NAMALWA (cell line): ENCODE measurements around the gene ZSWIM8.
"Not testable (repeated sequence)": the region's sequence is repeated elsewhere in the genome, so short reads cannot be mapped to it uniquely, and the experiment has no call there.

ENCODE experiments used
- DNase-seq: peaks from one replicate; pipeline ENCODE4 v3.0.0-alpha.2; 2015; ENCODE audit warnings: low spot score

Gene ZSWIM8, protein sequence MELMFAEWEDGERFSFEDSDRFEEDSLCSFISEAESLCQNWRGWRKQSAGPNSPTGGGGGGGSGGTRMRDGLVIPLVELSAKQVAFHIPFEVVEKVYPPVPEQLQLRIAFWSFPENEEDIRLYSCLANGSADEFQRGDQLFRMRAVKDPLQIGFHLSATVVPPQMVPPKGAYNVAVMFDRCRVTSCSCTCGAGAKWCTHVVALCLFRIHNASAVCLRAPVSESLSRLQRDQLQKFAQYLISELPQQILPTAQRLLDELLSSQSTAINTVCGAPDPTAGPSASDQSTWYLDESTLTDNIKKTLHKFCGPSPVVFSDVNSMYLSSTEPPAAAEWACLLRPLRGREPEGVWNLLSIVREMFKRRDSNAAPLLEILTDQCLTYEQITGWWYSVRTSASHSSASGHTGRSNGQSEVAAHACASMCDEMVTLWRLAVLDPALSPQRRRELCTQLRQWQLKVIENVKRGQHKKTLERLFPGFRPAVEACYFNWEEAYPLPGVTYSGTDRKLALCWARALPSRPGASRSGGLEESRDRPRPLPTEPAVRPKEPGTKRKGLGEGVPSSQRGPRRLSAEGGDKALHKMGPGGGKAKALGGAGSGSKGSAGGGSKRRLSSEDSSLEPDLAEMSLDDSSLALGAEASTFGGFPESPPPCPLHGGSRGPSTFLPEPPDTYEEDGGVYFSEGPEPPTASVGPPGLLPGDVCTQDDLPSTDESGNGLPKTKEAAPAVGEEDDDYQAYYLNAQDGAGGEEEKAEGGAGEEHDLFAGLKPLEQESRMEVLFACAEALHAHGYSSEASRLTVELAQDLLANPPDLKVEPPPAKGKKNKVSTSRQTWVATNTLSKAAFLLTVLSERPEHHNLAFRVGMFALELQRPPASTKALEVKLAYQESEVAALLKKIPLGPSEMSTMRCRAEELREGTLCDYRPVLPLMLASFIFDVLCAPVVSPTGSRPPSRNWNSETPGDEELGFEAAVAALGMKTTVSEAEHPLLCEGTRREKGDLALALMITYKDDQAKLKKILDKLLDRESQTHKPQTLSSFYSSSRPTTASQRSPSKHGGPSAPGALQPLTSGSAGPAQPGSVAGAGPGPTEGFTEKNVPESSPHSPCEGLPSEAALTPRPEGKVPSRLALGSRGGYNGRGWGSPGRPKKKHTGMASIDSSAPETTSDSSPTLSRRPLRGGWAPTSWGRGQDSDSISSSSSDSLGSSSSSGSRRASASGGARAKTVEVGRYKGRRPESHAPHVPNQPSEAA (N-terminal part only)

DNA sequence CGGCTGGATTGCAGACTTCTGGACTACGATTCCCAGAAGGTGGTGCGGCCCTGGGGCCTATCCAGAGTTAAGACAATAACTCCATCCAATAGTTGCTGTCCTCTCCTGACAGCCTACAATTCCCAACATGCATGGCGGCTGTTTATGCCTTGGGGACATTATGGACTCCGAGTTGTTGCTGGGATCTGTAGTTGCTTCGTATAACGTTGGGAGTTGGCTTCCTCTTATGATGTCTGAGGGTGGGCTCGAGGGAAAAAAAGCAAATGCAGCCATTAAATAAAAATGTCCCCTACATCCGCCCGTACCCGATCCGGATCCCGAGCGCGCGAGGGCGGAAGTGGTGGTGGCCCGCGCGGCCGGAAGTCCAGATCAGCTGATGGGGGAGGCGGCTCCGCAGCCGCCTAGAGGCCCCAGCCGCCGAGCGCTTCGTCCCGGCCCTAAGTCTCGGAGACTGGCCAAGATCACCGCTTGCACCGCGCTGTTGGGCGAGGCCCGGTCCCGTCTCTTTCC, at the start of gene ZSWIM8:
ZSWIM8 (plus strand) TSS at position 396 of the 510 bp plus-strand sequence. CDS start 273 bp downstream, outside the sequence.
- DNase-seq, result peak; percentile 90

DNA sequence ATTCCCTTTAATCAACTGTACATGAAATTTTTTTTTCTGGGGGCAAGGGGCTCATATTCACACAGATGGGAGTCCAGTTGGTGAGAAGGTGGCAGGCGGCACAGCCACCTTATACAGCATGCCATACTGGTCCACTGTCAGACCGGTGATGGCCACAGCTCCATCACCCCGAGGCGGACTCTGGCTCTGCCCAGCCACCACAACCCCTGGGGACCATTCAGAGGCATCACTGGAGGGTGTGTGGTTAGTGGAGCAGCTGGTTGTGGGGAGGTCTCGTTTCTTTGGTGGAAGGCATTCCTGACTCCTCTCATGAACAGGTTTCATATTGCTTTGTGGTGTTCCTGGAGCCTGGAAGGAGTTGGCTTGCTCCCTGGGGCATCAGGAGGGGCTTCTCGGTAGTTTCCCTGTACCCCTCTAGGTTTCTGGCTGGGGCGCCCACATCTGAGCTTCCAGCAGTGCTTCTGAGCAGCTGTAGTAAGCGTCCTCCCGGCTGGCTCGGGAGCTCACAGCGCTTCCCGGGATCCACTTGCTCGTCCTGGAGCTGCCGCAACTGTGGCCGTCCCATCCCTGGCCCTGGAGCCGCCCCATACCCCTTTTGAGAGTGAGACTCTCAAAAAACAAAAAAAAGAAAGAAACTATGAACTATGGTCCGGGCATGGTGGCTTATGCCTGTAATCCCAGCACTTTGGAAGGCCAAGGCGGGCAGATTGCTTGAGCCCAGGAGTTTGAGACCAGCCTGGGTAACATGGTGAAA, 44.7 kb upstream of the ZSWIM8 start:
- not testable (repeated sequence) for DNase-seq

DNA sequence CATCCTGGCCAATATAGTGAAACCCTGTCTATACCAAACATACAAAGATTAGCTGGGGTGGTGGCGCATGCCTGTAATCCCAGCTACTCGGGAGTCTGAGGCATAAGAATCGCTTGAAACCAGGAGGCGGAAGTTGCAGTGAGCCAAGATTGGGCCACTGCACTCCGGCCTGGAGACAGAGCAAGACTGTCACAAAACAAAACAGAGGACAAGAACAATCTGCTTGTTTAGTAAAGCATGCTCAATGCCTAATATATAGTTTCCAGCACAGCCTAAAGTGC, 43.0 kb upstream of the ZSWIM8 start:
- DNase-seq, result no peak

DNA sequence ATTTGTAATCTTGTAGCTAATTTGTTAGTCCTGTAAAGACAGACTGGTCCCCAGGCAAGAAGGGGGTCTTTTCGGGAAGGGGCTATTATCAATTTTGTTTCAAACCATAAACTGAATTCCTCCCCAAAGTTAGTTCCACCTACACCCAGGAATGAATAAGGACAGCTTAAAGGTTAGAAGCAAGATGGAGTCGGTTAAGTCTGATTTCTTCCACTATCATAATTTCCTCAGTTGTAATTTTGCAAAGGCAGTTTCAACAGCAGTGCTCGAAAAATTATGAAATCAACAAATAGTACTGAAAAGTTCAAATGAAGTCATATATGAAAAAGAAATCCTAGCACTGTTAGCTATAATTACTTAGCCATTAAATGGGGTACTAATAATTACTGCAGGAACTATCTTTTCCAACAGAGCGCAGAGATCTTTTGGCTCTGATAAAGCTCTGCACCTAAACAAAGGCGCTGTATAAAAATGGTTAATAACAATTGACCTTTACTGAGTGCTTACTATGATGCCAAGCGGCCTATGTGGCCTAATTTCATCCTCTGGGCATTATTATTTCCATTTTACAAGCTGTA, 42.0 kb upstream of the ZSWIM8 start:
- DNase-seq, result no peak

DNA sequence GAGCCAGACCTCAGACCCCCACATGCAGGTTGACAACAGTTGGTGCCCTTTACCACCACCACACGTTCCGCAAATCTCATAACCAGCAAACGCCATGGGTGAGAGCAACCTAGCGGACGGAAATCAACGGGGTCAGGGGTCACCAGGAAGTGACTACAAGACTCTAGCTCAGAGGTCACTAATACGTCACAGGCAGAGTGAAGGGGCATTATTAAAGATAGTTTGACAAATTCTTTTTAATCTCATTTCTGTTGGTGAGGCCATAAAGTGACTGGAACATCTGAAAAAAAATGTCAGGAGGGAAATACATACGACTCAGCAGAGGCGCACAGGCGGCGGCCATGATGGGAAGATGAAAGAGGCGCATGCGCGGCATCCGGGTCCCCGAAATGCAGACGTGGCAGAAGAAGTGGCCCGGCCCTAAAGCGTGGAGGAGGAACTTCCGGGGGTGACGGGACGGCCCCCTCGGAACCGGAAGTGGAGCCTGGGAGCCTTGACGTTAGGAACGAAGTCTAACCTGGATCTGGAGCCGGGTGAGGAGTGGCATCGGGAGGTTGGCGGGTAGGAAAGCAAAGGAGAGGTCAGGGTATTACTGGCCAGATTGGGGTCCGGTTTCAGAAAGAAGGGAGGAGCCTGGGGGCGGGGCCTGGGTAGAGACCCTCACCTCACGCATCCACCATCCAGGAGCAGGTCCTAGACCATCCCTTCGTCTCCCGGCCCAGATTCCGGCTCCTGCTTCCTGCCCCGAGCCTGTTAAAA, 41.3 kb upstream of the ZSWIM8 start, which contains the start of gene SEC24C:
SEC24C (plus strand) TSS at position 468 of the 759 bp plus-strand sequence. CDS start 2,461 bp downstream, outside the sequence.
- peak; percentile 92 for DNase-seq

DNA sequence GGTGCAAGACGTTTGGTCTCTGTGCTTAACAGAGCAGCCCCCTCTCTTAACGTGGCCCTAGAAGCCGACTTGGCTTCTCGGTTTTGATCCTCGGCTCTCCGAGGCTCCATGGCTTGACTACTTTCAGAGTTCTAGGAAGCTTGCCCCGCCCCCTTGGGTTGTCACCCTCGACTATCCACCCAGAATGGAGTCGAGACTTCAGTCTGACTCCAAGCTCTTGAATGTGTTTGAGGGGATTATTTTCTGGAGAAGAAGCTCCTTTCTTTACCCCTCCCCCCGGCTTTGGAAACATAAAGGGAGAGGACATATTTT, 40.8 kb upstream of the ZSWIM8 start:
- DNase-seq, result peak; percentile 65

DNA sequence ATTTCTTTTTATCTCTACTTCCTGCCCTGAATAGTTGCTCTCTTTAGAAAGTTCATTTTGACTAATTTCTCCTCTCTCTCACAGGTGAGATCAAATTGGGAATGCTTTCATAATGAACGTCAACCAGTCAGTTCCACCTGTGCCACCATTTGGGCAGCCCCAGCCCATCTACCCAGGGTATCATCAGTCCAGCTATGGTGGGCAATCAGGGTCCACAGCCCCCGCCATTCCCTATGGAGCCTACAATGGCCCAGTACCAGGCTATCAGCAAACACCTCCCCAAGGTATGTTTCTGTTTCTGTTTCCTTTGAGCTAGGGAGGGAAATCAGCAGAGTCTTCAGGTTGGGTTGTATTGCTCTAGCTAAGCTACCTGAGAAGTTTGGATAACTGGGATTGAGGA, 38.7 kb upstream of the ZSWIM8 start:
- no peak for DNase-seq

DNA sequence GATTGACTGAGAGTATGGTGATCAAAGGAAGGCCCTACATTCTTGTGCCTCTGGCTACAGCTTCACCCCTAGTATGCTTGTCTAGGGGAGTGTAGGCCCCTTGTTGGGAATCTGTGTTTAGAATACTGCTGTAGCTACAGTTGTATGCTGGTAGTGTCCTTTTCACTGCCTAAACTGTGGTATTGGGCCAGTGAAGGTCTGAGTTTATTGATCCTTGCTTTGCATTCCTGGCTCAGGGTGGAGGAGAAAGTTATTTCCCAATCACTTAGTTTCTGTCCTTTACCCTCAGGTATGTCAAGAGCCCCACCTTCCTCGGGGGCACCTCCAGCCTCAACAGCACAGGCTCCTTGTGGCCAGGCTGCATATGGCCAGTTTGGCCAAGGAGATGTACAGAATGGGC, 34.6 kb upstream of the ZSWIM8 start:
- no peak for DNase-seq

DNA sequence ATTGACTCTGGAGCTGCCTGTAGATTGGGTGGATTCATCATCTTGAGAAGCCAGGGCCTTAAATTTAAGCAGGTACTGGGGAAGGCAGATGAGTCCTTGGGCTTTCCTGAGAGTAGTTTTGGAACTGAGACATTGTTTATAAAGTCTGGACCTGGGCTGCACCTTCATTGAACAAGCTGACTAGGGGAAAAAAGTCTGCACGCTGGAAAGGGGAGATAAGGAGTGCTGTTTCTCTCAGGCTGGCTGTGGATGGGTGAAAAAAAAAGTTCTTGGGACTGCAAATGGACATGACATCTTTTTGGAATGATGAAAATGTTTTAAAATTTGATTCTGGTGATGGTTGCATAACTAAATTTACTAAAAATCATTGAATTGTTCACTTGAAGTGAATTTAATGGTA, 29.2 kb upstream of the ZSWIM8 start:
- DNase-seq, result no peak

DNA sequence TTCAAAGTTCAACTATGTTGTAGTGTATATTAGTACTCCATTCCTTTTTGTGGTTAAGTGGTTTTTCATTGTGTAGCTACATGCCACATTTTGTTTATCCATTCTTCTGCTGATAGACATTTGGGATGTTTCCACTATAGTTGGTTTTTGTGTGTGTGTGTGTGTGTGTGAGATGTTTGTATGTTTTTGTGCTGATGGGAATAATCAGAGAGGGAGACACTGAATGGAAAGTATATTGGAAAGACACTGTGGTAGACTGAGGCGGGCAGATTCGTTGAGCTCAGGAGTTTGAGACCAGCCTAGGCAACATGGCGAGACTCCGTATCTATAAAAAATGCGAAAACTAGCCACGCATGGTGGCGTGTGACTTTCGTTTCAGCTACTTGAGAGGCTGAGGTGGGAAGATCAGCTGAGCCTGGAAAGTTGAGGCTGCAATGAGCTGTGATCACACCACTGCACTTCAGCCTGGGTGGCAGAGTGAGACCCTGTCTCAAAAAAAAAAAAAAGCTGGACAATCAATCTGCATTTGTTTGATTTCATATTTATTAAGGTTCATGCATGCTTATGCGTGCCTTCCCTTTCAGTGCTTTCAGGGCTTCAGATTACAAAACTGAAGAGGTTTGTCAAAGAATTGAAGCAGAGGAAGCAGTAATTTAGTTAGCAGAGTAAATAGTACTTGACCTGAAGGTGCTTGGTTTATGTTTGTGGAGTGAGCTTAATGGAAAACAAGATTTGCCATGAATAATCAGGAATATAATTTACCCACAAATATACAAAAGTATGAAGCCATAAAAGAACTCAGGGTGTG, 26.5 kb upstream of the ZSWIM8 start:
- DNase-seq, result no peak

DNA sequence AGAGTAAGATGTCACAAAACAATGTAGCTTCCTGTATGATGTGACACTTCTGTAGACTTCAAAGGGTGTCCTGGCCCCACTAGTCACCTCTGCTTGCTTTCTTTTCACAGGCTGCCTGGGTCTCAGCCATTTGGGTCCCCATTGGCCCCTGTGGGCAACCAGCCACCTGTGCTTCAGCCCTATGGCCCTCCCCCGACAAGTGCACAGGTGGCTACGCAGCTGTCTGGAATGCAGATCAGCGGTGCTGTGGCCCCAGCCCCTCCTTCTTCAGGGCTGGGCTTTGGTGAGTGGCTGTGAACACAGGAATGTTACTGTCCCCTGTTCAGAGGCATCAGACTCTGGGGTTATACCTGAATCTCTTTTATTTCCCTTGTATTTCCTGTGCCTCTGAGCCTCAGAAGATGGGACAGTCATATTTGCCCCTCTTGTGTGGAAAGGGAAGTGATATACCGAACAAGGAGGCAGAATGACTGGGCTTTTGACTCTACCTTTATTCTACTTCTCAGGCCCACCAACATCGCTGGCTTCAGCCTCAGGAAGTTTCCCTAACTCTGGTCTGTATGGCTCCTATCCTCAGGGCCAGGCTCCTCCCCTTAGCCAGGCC, 25.8 kb upstream of the ZSWIM8 start:
- peak; percentile 45 for DNase-seq

DNA sequence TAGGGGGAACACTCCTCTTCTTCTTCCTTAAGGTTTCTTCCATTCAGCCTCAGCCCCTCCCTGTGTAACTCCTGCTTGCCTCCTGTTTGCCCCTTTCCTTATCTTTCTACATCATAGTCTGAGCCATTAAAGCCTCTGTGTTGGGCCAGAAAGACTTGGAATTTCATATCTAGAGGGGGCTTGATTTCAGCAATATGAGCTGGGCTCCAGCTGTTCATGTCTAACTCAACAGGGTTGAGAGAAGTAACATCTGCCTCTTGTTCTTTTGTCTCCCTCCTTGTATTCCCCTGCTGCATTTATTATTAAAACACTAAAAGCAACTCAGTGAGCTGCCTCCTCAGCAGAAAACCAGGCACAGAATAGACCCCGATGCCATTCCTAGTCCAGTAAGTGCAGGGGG, 23.6 kb upstream of the ZSWIM8 start:
- no peak for DNase-seq

DNA sequence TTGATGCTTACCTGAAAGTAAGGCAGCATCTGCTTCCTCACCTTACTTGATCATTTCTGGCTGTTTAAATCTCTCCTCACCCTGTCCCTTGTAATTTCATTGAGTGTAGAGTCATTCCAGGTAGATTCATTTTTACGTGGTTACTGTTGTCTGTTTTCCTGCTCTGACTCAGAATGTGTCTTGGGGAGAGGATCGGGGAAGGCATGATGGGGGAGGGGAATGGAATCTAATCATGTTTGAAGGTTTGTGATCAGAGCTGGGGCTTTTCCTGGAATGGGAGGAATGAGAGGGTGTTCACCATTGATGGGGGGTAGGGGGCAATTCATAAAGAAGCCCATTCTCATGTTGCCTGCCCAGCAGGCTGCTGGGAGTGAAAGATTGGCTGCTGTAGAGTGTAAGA, 22.5 kb upstream of the ZSWIM8 start:
- no peak for DNase-seq

DNA sequence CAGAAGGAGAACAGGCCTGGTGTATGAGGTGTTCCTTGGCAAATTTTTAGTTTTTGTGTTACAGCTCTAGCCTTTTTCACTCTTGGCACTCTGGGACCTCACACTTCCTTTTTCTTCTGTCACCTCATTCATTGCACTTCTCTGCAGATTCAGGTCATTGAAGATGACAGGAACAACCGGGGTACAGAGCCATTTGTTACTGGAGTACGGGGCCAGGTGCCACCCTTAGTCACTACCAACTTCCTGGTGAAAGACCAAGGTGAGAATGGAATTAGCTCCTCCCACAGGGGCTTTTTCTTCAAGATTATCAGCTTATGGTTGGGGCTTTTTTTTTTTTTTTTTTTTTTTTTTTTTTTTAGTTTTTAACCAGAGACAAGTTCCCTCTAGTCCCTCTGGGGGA, 22.1 kb upstream of the ZSWIM8 start:
- DNase-seq, result no peak

DNA sequence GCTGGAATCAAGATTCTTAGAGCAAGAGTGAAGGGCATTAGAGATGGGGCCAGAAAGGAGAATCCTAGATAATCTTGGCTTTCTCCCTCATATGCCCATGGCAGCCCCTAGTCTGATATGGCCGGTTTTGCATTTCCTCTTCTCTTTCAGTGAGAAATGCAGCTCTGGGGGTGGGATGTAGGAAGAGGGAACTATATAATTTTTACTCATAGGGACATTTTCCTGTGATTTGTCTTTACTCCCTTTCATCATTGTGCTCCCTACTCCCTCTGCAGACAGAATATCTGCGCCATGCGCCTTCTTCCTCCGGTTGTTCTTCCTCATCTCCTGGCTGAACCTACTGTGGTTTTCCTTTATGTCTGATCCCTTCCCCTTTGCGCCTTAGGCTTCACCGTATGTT, 20.3 kb upstream of the ZSWIM8 start:
- no peak for DNase-seq

DNA sequence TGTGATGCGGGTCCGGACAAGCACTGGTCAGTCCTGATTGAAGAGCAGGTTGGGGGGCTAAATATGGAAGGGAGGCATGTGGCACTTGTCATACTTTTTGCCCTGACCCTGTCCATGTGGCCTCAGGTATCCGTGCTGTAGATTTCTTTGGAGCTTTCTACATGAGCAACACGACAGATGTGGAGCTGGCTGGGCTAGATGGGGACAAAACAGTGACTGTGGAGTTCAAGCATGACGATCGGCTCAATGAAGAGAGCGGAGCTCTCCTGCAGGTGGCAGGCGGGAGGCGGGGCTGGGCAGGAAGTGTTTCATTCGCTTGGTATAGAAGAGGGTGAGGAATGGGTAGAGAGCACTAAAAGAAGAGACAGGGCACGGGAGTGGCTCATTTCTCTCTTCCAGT, 16.5 kb upstream of the ZSWIM8 start:
- DNase-seq, result peak; percentile 79

DNA sequence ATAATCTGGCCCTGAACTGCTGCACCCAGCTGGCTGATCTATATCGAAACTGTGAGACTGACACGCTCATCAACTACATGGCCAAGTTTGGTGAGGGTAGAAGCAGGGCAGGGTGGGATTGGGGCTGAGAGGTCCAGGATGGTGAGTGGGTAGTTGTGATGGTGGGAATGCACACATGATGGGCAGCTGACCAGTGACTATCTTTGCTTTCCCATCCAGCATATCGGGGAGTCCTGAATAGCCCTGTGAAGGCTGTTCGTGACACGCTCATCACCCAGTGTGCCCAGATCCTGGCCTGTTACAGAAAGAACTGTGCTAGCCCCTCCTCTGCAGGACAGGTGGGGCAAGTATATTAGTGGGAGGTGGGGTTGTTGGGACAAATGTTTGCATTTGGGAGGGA, 16.0 kb upstream of the ZSWIM8 start:
- DNase-seq, result no peak

DNA sequence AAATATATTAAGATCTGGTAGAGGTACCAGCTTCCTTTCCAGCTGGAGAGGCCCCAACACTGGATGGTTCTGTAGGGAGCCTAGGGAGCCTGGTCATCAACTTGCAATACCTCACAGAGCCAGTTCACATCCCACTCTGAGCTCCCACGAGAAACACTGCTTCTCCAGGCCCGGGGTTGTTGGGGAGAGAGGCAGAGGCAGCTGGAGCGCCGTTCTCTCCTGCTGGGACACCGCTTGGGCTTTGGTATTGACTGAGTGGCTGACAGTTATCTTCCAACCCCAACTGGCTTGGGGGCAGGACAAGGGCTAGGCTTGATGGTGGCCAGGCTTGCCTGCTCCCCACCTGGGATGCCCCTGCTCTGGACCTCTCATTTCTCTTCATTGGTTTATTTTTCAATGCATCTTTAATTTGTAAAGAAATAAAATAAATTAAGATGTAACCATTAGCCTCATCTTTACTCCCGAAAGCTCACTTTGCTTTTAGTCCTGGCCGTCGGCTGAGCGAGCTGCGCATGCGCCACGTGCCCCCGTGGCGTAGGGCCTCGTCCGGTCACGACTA, 13.6 kb upstream of the ZSWIM8 start:
- DNase-seq, result no peak
